Trophoblast cell (in vitro differentiated cells and primary cell): ENCODE results near the gene IMPDH1.
A peak's percentile ranks its signal among the peaks of the same experiment; 100 is the strongest.

Source experiments
- DNase-seq, 2 donors: peaks; one replicate each; pipeline ENCODE4 v3.0.0-alpha.2; 2016
- H2AFZ ChIP-seq: 2 replicates; pipeline ENCODE4 v1.6.1; 2013; ENCODE audit warnings: low read length, moderate library complexity, mild to moderate bottlenecking; ENCODE audit not compliant: insufficient read depth, poor library complexity
- H2AK5ac ChIP-seq: 2 replicates; pipeline ENCODE4 v1.6.1; 2013; ENCODE audit warnings: mild to moderate bottlenecking, low read length
- H2BK120ac ChIP-seq: 2 replicates; pipeline ENCODE4 v1.6.1; 2013; ENCODE audit warnings: low read length, mild to moderate bottlenecking, moderate library complexity; ENCODE audit not compliant: insufficient read depth, poor library complexity
- H2BK12ac ChIP-seq: 2 replicates; pipeline ENCODE4 v1.6.1; 2013; ENCODE audit warnings: mild to moderate bottlenecking, low read length, moderate library complexity
- H2BK5ac ChIP-seq: 2 replicates; pipeline ENCODE4 v1.6.1; 2013; ENCODE audit warnings: low read length, low read depth, moderate library complexity, mild to moderate bottlenecking; ENCODE audit not compliant: poor library complexity
- H3K14ac ChIP-seq: 2 replicates; pipeline ENCODE4 v1.6.1; 2013; ENCODE audit warnings: mild to moderate bottlenecking, low read length
- H3K18ac ChIP-seq: 2 replicates; pipeline ENCODE4 v1.6.1; 2013; ENCODE audit warnings: mild to moderate bottlenecking, low read length
- H3K23ac ChIP-seq: 2 replicates; pipeline ENCODE4 v1.6.1; 2013; ENCODE audit warnings: low read length
- H3K27ac ChIP-seq: 2 replicates; pipeline ENCODE4 v1.5.1; 2013; ENCODE audit warnings: low read depth, mild to moderate bottlenecking, inconsistent platforms, low read length, moderate library complexity
- H3K27me3 ChIP-seq: 2 replicates; pipeline ENCODE4 v1.6.1; 2013; ENCODE audit warnings: inconsistent platforms, mild to moderate bottlenecking, low read length, moderate library complexity; ENCODE audit not compliant: insufficient read depth
- H3K36me3 ChIP-seq, 2 experiments: 1 replicate in 1 of 2; 2 replicates in 1 of 2; pipeline ENCODE4 v1.6.1; 2013; ENCODE audit warnings: low read length in 2 of 2, mild to moderate bottlenecking in 2 of 2, moderate library complexity in 1 of 2; ENCODE audit not compliant: insufficient read depth in 2 of 2, control insufficient read depth in 1 of 2
- H3K4ac ChIP-seq: 2 replicates; pipeline ENCODE4 v1.6.1; 2013; ENCODE audit warnings: low read depth, mild to moderate bottlenecking, low read length, moderate library complexity
- H3K4me1 ChIP-seq, 2 experiments: 1 replicate in 1 of 2; 2 replicates in 1 of 2; pipeline ENCODE4 v1.6.1; 2013; ENCODE audit warnings: low read length in 2 of 2, mild to moderate bottlenecking in 2 of 2, moderate library complexity in 1 of 2; ENCODE audit not compliant: insufficient read depth in 2 of 2, control insufficient read depth in 1 of 2
- H3K4me2 ChIP-seq: 2 replicates; pipeline ENCODE4 v1.6.1; 2013; ENCODE audit warnings: inconsistent platforms, mild to moderate bottlenecking, low read length, moderate library complexity
- H3K4me3 ChIP-seq: 2 replicates; pipeline ENCODE4 v1.5.1; 2013; ENCODE audit warnings: mild to moderate bottlenecking, low read depth, low read length, inconsistent platforms
- H3K79me1 ChIP-seq: one replicate; pipeline ENCODE4 v1.6.1; 2013; ENCODE audit warnings: low read length
- H3K79me2 ChIP-seq: 2 replicates; pipeline ENCODE4 v1.6.1; 2013; ENCODE audit warnings: low read length, mild to moderate bottlenecking; ENCODE audit not compliant: control insufficient read depth, insufficient read depth, poor library complexity
- H3K9ac ChIP-seq: 2 replicates; pipeline ENCODE4 v1.6.1; 2013; ENCODE audit warnings: mild to moderate bottlenecking, low read length
- H3K9me3 ChIP-seq: 2 replicates; pipeline ENCODE4 v1.6.1; 2013; ENCODE audit warnings: low read depth, mild to moderate bottlenecking, control low read depth, inconsistent platforms, low read length; ENCODE audit not compliant: insufficient read depth
- H4K12ac ChIP-seq: 2 replicates; pipeline ENCODE4 v1.6.1; 2013; ENCODE audit warnings: low read depth, mild to moderate bottlenecking, low read length, moderate library complexity
- H4K8ac ChIP-seq: 2 replicates; pipeline ENCODE4 v1.6.1; 2013; ENCODE audit warnings: low read depth, mild to moderate bottlenecking, low read length, moderate library complexity
- H4K91ac ChIP-seq: one replicate; pipeline ENCODE4 v1.6.1; 2013; ENCODE audit warnings: low read depth, mild to moderate bottlenecking, low read length, moderate library complexity
- WGBS: extraction: QIAGEN DNeasy Blood & Tissue Kit; methylation state at CpG from one replicate; pipeline ENCODE4 v1.1.7; 2013; ENCODE audit warnings: missing lambda C conversion rate; ENCODE audit not compliant: insufficient read length, insufficient coverage; ENCODE audit errors: extremely low coverage; 5-methylcytosine and 5-hydroxymethylcytosine counted together

The IMPDH1 gene

GRCh38 chr7:128357217-128357613 lies 52.6 kb downstream of the IMPDH1 start:
- no peak overlapping the region for H4K12ac ChIP-seq
- no peak overlapping the region for H3K14ac ChIP-seq
- peaks cover 15 to 16% of the 10 kb centered on the region in 2 experiments for H3K36me3 ChIP-seq
- H3K23ac ChIP-seq, result no peak overlapping the region
- DNase-seq, result no peak
- no peak overlapping the region for H3K9ac ChIP-seq
- no peak overlapping the region for H2BK12ac ChIP-seq
- no peak overlapping the region for H3K4me3 ChIP-seq
- H4K91ac ChIP-seq, result peak overlapping the region; percentile 95
- H2BK120ac ChIP-seq, result no peak overlapping the region
- H3K79me2 ChIP-seq, result peaks cover 18% of the 10 kb centered on the region
- H4K8ac ChIP-seq, result peak overlapping the region; percentile 64
- H3K4me2 ChIP-seq, result peak overlapping the region; percentile 38
- H3K27ac ChIP-seq, result peak overlapping the region; percentile 98
- H3K9me3 ChIP-seq, result peaks cover 4% of the 10 kb centered on the region
- H3K27me3 ChIP-seq, result no peaks in the 10 kb centered on the region
- no peak overlapping the region for H2AFZ ChIP-seq
- no peak overlapping the region for H3K18ac ChIP-seq
- H3K79me1 ChIP-seq, result peaks cover 56% of the 10 kb centered on the region
- WGBS, result no CpG with 5 or more reads among the region's 6 CpGs
- no peak overlapping the region for H3K4ac ChIP-seq
- peak overlapping the region; percentile 84 for H2BK5ac ChIP-seq
- H2AK5ac ChIP-seq, result no peak overlapping the region
- H3K4me1 ChIP-seq, result peaks cover 45 to 56% of the 10 kb centered on the region in 2 experiments

DNA sequence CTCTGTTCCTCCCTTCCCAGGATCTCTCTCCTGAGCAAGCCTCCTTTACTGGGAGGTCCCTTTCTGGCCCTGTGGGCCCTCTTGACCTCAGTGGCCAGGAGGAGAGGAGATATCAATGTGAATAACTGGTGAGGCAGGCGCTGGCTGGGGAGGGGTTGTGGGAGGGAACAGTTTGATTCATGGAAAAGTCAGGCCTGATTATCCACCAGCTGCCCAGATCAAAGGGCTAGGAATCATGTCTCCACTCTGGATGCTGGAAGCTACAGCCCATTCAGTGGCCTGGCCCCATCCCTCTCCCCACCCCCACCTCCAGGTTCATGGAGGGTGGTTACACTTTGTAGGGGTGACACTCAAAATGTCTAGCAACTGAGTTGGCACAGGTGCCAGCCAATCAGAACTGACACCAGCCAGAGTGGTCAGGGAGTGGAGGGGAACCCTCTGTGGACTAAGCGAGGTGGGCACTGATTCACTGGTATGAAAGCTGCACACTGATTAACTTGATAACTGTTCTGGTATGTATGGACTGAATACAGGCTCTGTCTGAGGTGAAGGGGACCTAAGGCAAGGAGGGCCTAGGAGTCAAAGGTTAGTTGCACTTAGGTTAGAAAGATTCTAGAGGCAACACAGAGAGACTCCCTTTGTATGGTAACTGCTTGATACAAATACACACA lies 53.1 kb downstream of the IMPDH1 start:
- peaks cover 18 to 20% of the 10 kb centered on the region in 2 experiments for H3K36me3 ChIP-seq
- no CpG with 5 or more reads among the region's 2 CpGs for WGBS
- no peaks in the 10 kb centered on the region for H3K27me3 ChIP-seq
- peak overlapping the region; percentile 50 for H3K14ac ChIP-seq
- H3K23ac ChIP-seq, result no peak overlapping the region
- H3K4me1 ChIP-seq, result peaks cover 46 to 56% of the 10 kb centered on the region in 2 experiments
- peak overlapping the region; percentile 16 for H3K4ac ChIP-seq
- no peak overlapping the region for H2AFZ ChIP-seq
- peak overlapping the region; percentile 89 for H2BK120ac ChIP-seq
- peak overlapping the region; percentile 64 for H4K8ac ChIP-seq
- peaks cover 4% of the 10 kb centered on the region for H3K9me3 ChIP-seq
- peak overlapping the region; percentile 89 for H2BK12ac ChIP-seq
- DNase-seq, result no peak
- H3K4me3 ChIP-seq, result peak overlapping the region; percentile 10
- peaks cover 17% of the 10 kb centered on the region for H3K79me2 ChIP-seq
- H3K79me1 ChIP-seq, result peaks cover 52% of the 10 kb centered on the region
- H3K18ac ChIP-seq, result peak overlapping the region; percentile 31
- H2BK5ac ChIP-seq, result peak overlapping the region; percentile 84
- H3K9ac ChIP-seq, result no peak overlapping the region
- H4K12ac ChIP-seq, result no peak overlapping the region
- H3K4me2 ChIP-seq, result peak overlapping the region; percentile 38
- H4K91ac ChIP-seq, result peak overlapping the region; percentile 95
- H3K27ac ChIP-seq, result peak overlapping the region; percentile 98
- H2AK5ac ChIP-seq, result peak overlapping the region; percentile 51

GRCh38 chr7:128353610-128354009 lies 56.2 kb downstream of the IMPDH1 start:
- Histone ChIP-seq H2BK12ac (peak overlapping the region; percentile 38), H3K79me2 (peaks cover 2% of the 10 kb centered on the region)
- WGBS, result no CpG with 5 or more reads among the region's 1 CpG

GRCh38 chr7:128353189-128353588 lies 56.6 kb downstream of the IMPDH1 start:
- Histone ChIP-seq H3K27ac (no peak overlapping the region), H3K4me2 (no peak overlapping the region)
- WGBS, result no CpG with 5 or more reads among the region's 3 CpGs

More at GRCh38 chr7:128353610-128354009, 56.2 kb downstream of the IMPDH1 start:
- H3K9me3 ChIP-seq, result peaks cover 10% of the 10 kb centered on the region
- H3K4me2 ChIP-seq, result no peak overlapping the region
- no peak overlapping the region for H3K18ac ChIP-seq
- no peak overlapping the region for H3K27ac ChIP-seq
- no peak for DNase-seq
- peaks cover 23% of the 10 kb centered on the region for H3K79me1 ChIP-seq
- H2BK5ac ChIP-seq, result no peak overlapping the region
- no peak overlapping the region for H2AFZ ChIP-seq
- no peak overlapping the region for H4K91ac ChIP-seq
- no peak overlapping the region for H4K8ac ChIP-seq
- no peak overlapping the region for H3K4ac ChIP-seq
- peak overlapping the region; percentile 25 for H3K14ac ChIP-seq
- H3K9ac ChIP-seq, result no peak overlapping the region
- no peak overlapping the region for H2BK120ac ChIP-seq
- no peak overlapping the region for H3K4me3 ChIP-seq
- H2AK5ac ChIP-seq, result peak overlapping the region; percentile 42
- peaks cover 26 to 31% of the 10 kb centered on the region in 2 experiments for H3K36me3 ChIP-seq
- H3K27me3 ChIP-seq, result no peaks in the 10 kb centered on the region
- no peak overlapping the region for H4K12ac ChIP-seq
- H3K23ac ChIP-seq, result no peak overlapping the region
- H3K4me1 ChIP-seq, result peaks cover 40 to 56% of the 10 kb centered on the region in 2 experiments

More at GRCh38 chr7:128353189-128353588, 56.6 kb downstream of the IMPDH1 start:
- no peak overlapping the region for H2AK5ac ChIP-seq
- peaks cover 20% of the 10 kb centered on the region for H3K79me1 ChIP-seq
- peaks cover 25 to 31% of the 10 kb centered on the region in 2 experiments for H3K36me3 ChIP-seq
- no peak overlapping the region for H3K4ac ChIP-seq
- H3K14ac ChIP-seq, result no peak overlapping the region
- H4K91ac ChIP-seq, result no peak overlapping the region
- no peak overlapping the region for H3K18ac ChIP-seq
- no peak for DNase-seq
- no peaks in the 10 kb centered on the region for H3K27me3 ChIP-seq
- H4K12ac ChIP-seq, result no peak overlapping the region
- H3K9me3 ChIP-seq, result peaks cover 10% of the 10 kb centered on the region
- H2BK12ac ChIP-seq, result peak overlapping the region; percentile 15
- no peak overlapping the region for H3K9ac ChIP-seq
- peaks cover 37 to 53% of the 10 kb centered on the region in 2 experiments for H3K4me1 ChIP-seq
- H2BK120ac ChIP-seq, result no peak overlapping the region
- H2AFZ ChIP-seq, result no peak overlapping the region
- H3K23ac ChIP-seq, result no peak overlapping the region
- no peak overlapping the region for H3K4me3 ChIP-seq
- no peak overlapping the region for H2BK5ac ChIP-seq
- H3K79me2 ChIP-seq, result peaks cover 2% of the 10 kb centered on the region
- no peak overlapping the region for H4K8ac ChIP-seq
